ENCODE data around the gene PRR20G.

- TF ChIP-seq EGR1 (IDR thresholded peaks at IDR 0.05; ENCODE audit: borderline replicate concordance, low read depth, low read length) (no peak), GABPA (IDR thresholded peaks at IDR 0.05; ENCODE audit: borderline replicate concordance, insufficient read depth, low read length) (no peak), YY1 (IDR thresholded peaks at IDR 0.05; ENCODE audit: low read depth, low read length) (no peak), MAX (IDR thresholded peaks at IDR 0.05) (no peak), RBBP5 (IDR thresholded peaks at IDR 0.05; ENCODE audit: borderline replicate concordance, low read depth, low read length) (no peak), TEAD4 (IDR thresholded peaks at IDR 0.05; ENCODE audit: low read depth, low read length) (no peak), KDM1A (IDR thresholded peaks at IDR 0.05; ENCODE audit: borderline replicate concordance, low read length) (no peak), CTCF (IDR thresholded peaks at IDR 0.05; ENCODE audit: control extremely low read depth in 1 of 3, insufficient read depth in 1 of 3, low read depth in 1 of 3, low read length in 3 of 3) (no peak), RFX5 (IDR thresholded peaks at IDR 0.05; ENCODE audit: borderline replicate concordance, low read depth, low read length) (no peak), POLR2AphosphoS5 (IDR thresholded peaks at IDR 0.05; ENCODE audit: low read depth, low read length) (no peak)
Measured at GRCh38 chr3:127324913-127325628, 37.2 kb upstream of the PRR20G start.
